Type B pancreatic cell (in vitro differentiated cells): ENCODE measurements around the gene LYAR. TPM values are rescaled to one million over a fixed set of nuclear protein-coding genes. Genes with fewer than 3 reads are reported as not detected.
"Not testable (repeated sequence)": the region's sequence is repeated elsewhere in the genome, so short reads cannot be mapped to it uniquely, and the experiment has no call there.

ENCODE experiments used
- DNase-seq: peaks from one replicate; pipeline ENCODE4 v3.0.0; 2021; ENCODE audit warnings: mixed read lengths; ENCODE audit not compliant: unreplicated experiment; ENCODE audit errors: extremely low spot score
- H3K27ac Mint-ChIP-seq: 2 replicates; pipeline ENCODE4 v1.8.0; 2021; ENCODE audit warnings: mild to moderate bottlenecking, mixed read lengths
- H3K27me3 Mint-ChIP-seq: 2 replicates; pipeline ENCODE4 v1.8.0; 2021; ENCODE audit warnings: mixed read lengths
- H3K36me3 Mint-ChIP-seq: 2 replicates; pipeline ENCODE4 v1.8.0; 2021; ENCODE audit warnings: mixed read lengths
- H3K4me1 Mint-ChIP-seq: one replicate; pipeline ENCODE4 v1.8.0; 2021; ENCODE audit warnings: mixed read lengths; ENCODE audit not compliant: unreplicated experiment
- H3K4me3 Mint-ChIP-seq: 2 replicates; pipeline ENCODE4 v1.8.0; 2021; ENCODE audit warnings: mild to moderate bottlenecking, mixed read lengths
- H3K9me3 Mint-ChIP-seq: 2 replicates; pipeline ENCODE4 v1.8.0; 2021; ENCODE audit warnings: mixed read lengths
- CTCF ChIP-seq: fragments of 200-600 bp; sonication (generic); conservative IDR thresholded peaks from 2 replicates; pipeline ENCODE4 v1.5.0; 2021; ENCODE audit warnings: antibody characterized with exemption, mild to moderate bottlenecking
- total RNA-seq: library from RNA; stranded (reverse); gene quantifications from 2 replicates; pipeline ENCODE4 v1.2.1, GENCODE V29; 2021; ENCODE audit warnings: low replicate concordance

Gene LYAR
- total RNA-seq, 1 donor from 2014 or later, result 18.6 TPM

- peak overlapping the region; percentile 98 for H3K4me3 Mint-ChIP-seq
- DNase-seq, result no peak
- H3K4me1 Mint-ChIP-seq, result peaks cover 18% of the 10 kb centered on the region
- no peaks in the 10 kb centered on the region for H3K9me3 Mint-ChIP-seq
- no peaks in the 10 kb centered on the region for H3K27me3 Mint-ChIP-seq
- no peak for TF ChIP-seq CTCF
- H3K36me3 Mint-ChIP-seq, result peaks cover 8% of the 10 kb centered on the region
- H3K27ac Mint-ChIP-seq, result peak overlapping the region; percentile 99
These were observed 41.1 kb downstream of the LYAR start for GRCh38 chr4:4248885-4249203.

- Mint-ChIP-seq H3K27ac (peak within 1 kb of the TSS; percentile 99), H3K9me3 (no peaks in the 10 kb centered on the region), H3K36me3 (peaks cover 13% of the 10 kb centered on the region), H3K4me3 (peak within 1 kb of the TSS; percentile 98), H3K27me3 (no peaks in the 10 kb centered on the region), H3K4me1 (peaks cover 18% of the 10 kb centered on the region)
- TF ChIP-seq CTCF, result peak; percentile 48
- peak; percentile 91 for DNase-seq
These were observed 41.7 kb downstream of the LYAR start, which contains the start of gene TMEM128 for GRCh38 chr4:4248029-4248884. Gene TMEM128, minus strand, starts transcription at chr4:4248223. Its CDS starts 21 bp downstream, at chr4:4248202.

- DNase-seq, result no peak
- H3K4me1 Mint-ChIP-seq, result peaks cover 18% of the 10 kb centered on the region
- H3K9me3 Mint-ChIP-seq, result no peaks in the 10 kb centered on the region
- H3K4me3 Mint-ChIP-seq, result peak overlapping the region; percentile 98
- TF ChIP-seq CTCF, result no peak
- peak overlapping the region; percentile 99 for H3K27ac Mint-ChIP-seq
- peaks cover 14% of the 10 kb centered on the region for H3K36me3 Mint-ChIP-seq
- H3K27me3 Mint-ChIP-seq, result no peaks in the 10 kb centered on the region
These were observed 42.3 kb downstream of the LYAR start for GRCh38 chr4:4247696-4248028.

GRCh38 chr4:4245172-4245571, 44.8 kb downstream of the LYAR start:
- Mint-ChIP-seq H3K4me1 (peaks cover 17% of the 10 kb centered on the region), H3K27me3 (no peaks in the 10 kb centered on the region), H3K4me3 (peak overlapping the region; percentile 5), H3K9me3 (no peaks in the 10 kb centered on the region), H3K27ac (no peak overlapping the region), H3K36me3 (peaks cover 24% of the 10 kb centered on the region)
- DNase-seq, result no peak
- TF ChIP-seq CTCF, result no peak

GRCh38 chr4:4239551-4239950, 50.4 kb downstream of the LYAR start:
- not testable (repeated sequence) for H3K9me3 Mint-ChIP-seq, DNase-seq, H3K27ac Mint-ChIP-seq, H3K4me3 Mint-ChIP-seq, H3K27me3 Mint-ChIP-seq, H3K4me1 Mint-ChIP-seq
- H3K36me3 Mint-ChIP-seq, result peaks cover 43% of the 10 kb centered on the region

- no peaks in the 10 kb centered on the region for H3K4me1 Mint-ChIP-seq
- H3K27me3 Mint-ChIP-seq, result peaks cover 37% of the 10 kb centered on the region
- H3K36me3 Mint-ChIP-seq, result peaks cover 20% of the 10 kb centered on the region
- DNase-seq, result no peak
- peaks cover 10% of the 10 kb centered on the region for H3K9me3 Mint-ChIP-seq
- no peak overlapping the region for H3K27ac Mint-ChIP-seq
- no peak overlapping the region for H3K4me3 Mint-ChIP-seq
- TF ChIP-seq CTCF, result no peak
These were observed 56.3 kb downstream of the LYAR start for GRCh38 chr4:4233610-4234009.
